PC-9 (cell line): Measurements from ENCODE around the gene ANKRD35.

Source experiments
- EZH2 ChIP-seq: fragments of 200-600 bp; sonication (generic); IDR thresholded peaks from 2 replicates; pipeline ENCODE4 v1.8.0; 2017; ENCODE audit warnings: antibody characterized with exemption, low read depth
- TF ChIP-seq, protein P1 (sequence below): fragments of 200-600 bp; sonication (generic); conservative IDR thresholded peaks from 2 replicates; pipeline ENCODE4 v1.6.1; 2017; ENCODE audit warnings: mixed run types, antibody characterized with exemption, mild to moderate bottlenecking, moderate library complexity

DNA sequence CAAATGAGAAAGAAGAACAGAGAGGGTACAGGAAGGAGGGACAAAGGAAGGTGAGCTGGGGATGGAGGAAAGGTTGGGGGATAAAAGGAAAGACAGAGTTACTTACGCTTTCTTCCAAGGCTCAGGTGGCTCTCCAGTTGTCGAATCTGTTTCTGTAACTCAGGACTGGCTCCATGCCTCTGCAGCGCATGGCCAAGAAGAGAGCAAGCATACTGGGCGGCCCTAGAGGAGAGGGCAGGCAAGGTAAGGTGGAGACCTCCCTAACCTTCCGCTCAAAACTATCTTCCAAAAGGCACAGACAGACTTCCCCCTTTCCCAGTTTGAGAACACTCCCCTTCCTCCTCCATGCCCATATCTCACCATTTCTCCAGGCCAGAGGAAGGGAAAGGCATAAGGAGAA, 31.9 kb upstream of the ANKRD35 start:
- TF ChIP-seq EZH2: no peak
- TF ChIP-seq, protein P1, sequence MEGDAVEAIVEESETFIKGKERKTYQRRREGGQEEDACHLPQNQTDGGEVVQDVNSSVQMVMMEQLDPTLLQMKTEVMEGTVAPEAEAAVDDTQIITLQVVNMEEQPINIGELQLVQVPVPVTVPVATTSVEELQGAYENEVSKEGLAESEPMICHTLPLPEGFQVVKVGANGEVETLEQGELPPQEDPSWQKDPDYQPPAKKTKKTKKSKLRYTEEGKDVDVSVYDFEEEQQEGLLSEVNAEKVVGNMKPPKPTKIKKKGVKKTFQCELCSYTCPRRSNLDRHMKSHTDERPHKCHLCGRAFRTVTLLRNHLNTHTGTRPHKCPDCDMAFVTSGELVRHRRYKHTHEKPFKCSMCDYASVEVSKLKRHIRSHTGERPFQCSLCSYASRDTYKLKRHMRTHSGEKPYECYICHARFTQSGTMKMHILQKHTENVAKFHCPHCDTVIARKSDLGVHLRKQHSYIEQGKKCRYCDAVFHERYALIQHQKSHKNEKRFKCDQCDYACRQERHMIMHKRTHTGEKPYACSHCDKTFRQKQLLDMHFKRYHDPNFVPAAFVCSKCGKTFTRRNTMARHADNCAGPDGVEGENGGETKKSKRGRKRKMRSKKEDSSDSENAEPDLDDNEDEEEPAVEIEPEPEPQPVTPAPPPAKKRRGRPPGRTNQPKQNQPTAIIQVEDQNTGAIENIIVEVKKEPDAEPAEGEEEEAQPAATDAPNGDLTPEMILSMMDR: no peak
